ENCODE data around the gene ZFP36L2.

DNA sequence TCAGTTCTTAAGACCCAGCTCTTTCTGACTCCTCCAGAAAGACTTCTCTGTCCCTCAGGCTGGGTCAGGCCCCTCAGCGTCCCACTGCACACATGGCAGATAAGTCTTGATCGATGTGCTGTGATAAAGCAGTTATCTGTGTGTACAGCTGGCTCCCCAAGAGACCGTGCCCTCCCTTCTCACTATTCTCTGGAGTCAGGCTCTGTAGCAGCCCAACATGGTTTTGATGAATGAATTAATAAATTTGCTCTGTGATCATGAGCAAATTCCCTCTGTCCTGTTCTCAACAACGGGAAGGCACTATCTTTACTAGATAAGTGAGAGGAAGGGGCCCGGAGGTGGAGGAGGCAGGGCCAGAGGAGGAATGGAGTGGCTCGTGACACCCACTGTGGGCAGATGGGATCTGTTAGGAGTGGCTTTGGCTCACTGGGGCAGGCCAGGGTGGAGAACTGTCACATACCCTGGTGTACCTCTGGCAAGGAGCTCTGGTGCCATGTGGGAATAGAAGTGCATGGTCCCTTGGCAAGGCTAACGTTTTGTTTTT lies 48.3 kb downstream of the ZFP36L2 start:
- TF ChIP-seq, protein P1, sequence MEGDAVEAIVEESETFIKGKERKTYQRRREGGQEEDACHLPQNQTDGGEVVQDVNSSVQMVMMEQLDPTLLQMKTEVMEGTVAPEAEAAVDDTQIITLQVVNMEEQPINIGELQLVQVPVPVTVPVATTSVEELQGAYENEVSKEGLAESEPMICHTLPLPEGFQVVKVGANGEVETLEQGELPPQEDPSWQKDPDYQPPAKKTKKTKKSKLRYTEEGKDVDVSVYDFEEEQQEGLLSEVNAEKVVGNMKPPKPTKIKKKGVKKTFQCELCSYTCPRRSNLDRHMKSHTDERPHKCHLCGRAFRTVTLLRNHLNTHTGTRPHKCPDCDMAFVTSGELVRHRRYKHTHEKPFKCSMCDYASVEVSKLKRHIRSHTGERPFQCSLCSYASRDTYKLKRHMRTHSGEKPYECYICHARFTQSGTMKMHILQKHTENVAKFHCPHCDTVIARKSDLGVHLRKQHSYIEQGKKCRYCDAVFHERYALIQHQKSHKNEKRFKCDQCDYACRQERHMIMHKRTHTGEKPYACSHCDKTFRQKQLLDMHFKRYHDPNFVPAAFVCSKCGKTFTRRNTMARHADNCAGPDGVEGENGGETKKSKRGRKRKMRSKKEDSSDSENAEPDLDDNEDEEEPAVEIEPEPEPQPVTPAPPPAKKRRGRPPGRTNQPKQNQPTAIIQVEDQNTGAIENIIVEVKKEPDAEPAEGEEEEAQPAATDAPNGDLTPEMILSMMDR (IDR thresholded peaks at IDR 0.05; ENCODE audit: low read depth, low read length), result no peak
- TF ChIP-seq EZH2phosphoT487 (IDR thresholded peaks at IDR 0.05; ENCODE audit: low read depth), result no peak

Measured in OCI-LY3 (cell line).